ENCODE measurements around the gene RABGAP1L. TPM values are rescaled to one million over a fixed set of nuclear protein-coding genes. Genes with fewer than 3 reads are reported as not detected.
A peak's percentile ranks its signal among the peaks of the same experiment; 100 is the strongest.

Gene RABGAP1L
- total and polyA plus RNA-seq, 11 donors, result 18.6 to 195 (median 98.4) TPM

- intact Hi-C loops (cut with DNase I), result no loop called here
- Histone ChIP-seq H3K4me1 (peaks cover 0 to 71% (median 20%) of the 10 kb centered on the region in 12 donors), H3K27ac (peak overlapping the region in 10 of 12 donors; percentile 31 to 87 (median 70)), H3K27me3 (no peaks in the 10 kb centered on the region), H3K4me3 (peak overlapping the region in 6 of 12 donors; percentile 5 to 50 (median 30)), H3K9me3 (no peaks in the 10 kb centered on the region), H3K36me3 (peaks cover 0 to 13% (median 4%) of the 10 kb centered on the region in 9 donors)
- TF ChIP-seq CTCF (IDR thresholded peaks at IDR 0.05), result no peak
- no peak for TF ChIP-seq POLR2A (IDR thresholded peaks at IDR 0.05)
- WGBS, 4 donors, result 57 to 71% (median 69%) methylated on average over 1 of the region's 1 CpG
- ATAC-seq (no peak), DNase-seq (no peak)
These were observed 806.8 kb downstream of the RABGAP1L start for GRCh38 chr1:174966008-174966572.

GRCh38 chr1:174967845-174968705, 808.8 kb downstream of the RABGAP1L start:
- Histone ChIP-seq H3K4me3 (peak overlapping the region in 1 of 12 donors; percentile 22), H3K36me3 (peaks cover 0 to 16% (median 4%) of the 10 kb centered on the region in 9 donors), H3K9me3 (no peaks in the 10 kb centered on the region), H3K27me3 (no peaks in the 10 kb centered on the region), H3K4me1 (peaks cover 0 to 82% (median 20%) of the 10 kb centered on the region in 12 donors), H3K27ac (peak overlapping the region in 3 of 12 donors; percentile 17 to 87 (median 56))
- 73 to 79% (median 74%) methylated on average over 4 of the region's 4 CpGs for WGBS, 4 donors
- no peak for TF ChIP-seq POLR2A (IDR thresholded peaks at IDR 0.05)
- TF ChIP-seq CTCF (IDR thresholded peaks at IDR 0.05), result no peak
- no peak for DNase-seq
- intact Hi-C loops (cut with DNase I), result no loop called here
- no peak for ATAC-seq

- H3K27me3 ChIP-seq, result no peaks in the 10 kb centered on the region
- ATAC-seq (no peak), DNase-seq (no peak)
- no peaks in the 10 kb centered on the region for H3K9me3 ChIP-seq
- WGBS, 4 donors, result 76 to 91% (median 86%) methylated on average over 5 of the region's 5 CpGs
- peaks cover 0 to 16% (median 4%) of the 10 kb centered on the region in 9 donors for H3K36me3 ChIP-seq
- TF ChIP-seq POLR2A (IDR thresholded peaks at IDR 0.05) (no peak), CTCF (IDR thresholded peaks at IDR 0.05) (no peak)
- no peak overlapping the region for H3K4me3 ChIP-seq
- intact Hi-C loops (cut with DNase I), result no loop called here
- peaks cover 0 to 76% (median 14%) of the 10 kb centered on the region in 12 donors for H3K4me1 ChIP-seq
- H3K27ac ChIP-seq, result peak overlapping the region in 2 of 12 donors; percentile 20 to 87
These were observed 809.5 kb downstream of the RABGAP1L start for GRCh38 chr1:174968750-174969244.

- ATAC-seq (no peak), DNase-seq (no peak)
- Histone ChIP-seq H3K27me3 (no peaks in the 10 kb centered on the region), H3K4me1 (peaks cover 0 to 64% (median 12%) of the 10 kb centered on the region in 12 donors), H3K9me3 (no peaks in the 10 kb centered on the region), H3K4me3 (no peak overlapping the region), H3K27ac (peak overlapping the region in 1 of 12 donors; percentile 87), H3K36me3 (peaks cover 0 to 18% (median 4%) of the 10 kb centered on the region in 9 donors)
- 97 to 100% (median 98%) methylated on average over 1 of the region's 1 CpG for WGBS, 4 donors
- intact Hi-C loops (cut with DNase I), result no loop called here
- TF ChIP-seq CTCF (IDR thresholded peaks at IDR 0.05) (no peak), POLR2A (IDR thresholded peaks at IDR 0.05) (no peak)
These were observed 810.7 kb downstream of the RABGAP1L start for GRCh38 chr1:174969977-174970376.
